Activated CD4-positive, CD25-positive, alpha-beta regulatory T cell treated with anti-CD3 and anti-CD28 coated beads, Interleukin-2, amount 50 U/mL, for 16 hours (primary cell): ENCODE results near the gene CTSF.
"Not testable (repeated sequence)": the region's sequence is repeated elsewhere in the genome, so short reads cannot be mapped to it uniquely, and the experiment has no call there.

Experiments used
- DNase-seq: peaks from one replicate; pipeline ENCODE4 v3.0.0-alpha.2; 2020; ENCODE audit warnings: low read depth, low spot score

Gene CTSF

DNA sequence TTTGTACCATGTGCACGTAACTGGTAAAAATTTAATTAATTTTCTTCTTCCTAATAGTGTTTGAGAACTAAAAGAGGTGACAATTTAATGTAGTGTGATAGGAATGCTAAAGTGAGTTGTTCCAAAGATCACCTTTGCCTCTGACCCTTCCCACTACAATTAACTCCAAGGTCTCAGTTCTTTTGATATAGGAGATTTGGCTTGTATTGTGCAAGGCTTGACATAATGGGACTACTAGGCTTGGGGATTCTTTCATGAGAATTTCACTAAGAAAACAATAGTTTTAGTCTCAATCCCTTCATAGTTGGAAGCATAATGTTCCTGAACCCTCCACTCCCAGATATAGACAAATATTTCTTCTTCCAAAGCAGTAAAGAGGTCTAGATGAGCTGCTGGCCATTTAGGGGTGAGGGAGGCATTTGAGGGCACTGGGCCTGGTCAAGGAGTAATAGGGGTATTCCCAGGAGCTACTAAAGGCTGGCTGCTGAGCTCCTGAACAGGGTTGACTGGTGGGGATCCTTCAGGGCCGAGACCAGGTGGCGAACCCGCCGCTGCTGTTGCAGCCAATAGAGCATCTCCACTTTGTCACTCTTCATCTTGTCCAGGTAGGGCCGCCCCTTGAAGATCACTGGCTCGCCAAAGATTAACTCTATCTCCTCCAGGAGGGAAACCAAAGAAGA is 21.7 kb upstream of the CTSF start:
- no peak for DNase-seq

DNA sequence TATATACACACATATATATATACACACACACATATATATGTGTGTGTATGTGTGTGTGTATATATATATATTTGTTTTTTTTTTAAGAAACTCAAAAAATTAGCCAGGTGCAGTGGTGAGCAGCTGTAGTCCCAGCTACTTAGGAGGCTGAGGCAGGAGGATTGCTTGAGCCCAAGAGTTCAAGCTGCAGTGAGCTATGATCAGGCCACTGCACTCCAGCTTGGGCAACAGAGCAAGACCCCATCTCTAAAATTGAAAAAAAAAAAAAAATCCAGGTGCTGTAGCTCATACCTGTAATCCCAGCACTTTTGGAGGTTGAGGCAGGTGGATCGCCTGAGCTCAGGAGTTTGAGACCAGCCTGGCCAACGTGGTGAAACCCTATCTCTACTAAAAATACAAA is 20.9 kb upstream of the CTSF start:
- not testable (repeated sequence) for DNase-seq

DNA sequence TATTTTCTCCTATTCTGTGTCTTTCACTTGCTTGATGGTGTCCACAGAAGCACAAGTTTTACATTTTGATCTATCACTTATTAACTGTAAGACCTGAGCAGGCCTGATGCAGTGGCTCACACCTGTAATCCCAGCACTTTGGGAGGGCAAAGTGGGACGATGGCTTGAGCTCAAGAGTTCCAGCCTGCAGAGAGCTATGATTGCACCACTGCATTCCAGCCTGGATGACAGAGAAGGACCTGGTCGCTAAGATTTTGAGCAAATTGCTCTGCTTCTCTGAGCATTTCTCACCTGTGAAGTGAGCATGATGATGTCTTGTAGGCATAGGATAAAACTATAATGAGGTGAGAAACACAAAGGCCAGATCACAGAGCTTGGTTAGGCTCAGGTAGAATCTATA is 17.7 kb upstream of the CTSF start:
- no peak for DNase-seq

DNA sequence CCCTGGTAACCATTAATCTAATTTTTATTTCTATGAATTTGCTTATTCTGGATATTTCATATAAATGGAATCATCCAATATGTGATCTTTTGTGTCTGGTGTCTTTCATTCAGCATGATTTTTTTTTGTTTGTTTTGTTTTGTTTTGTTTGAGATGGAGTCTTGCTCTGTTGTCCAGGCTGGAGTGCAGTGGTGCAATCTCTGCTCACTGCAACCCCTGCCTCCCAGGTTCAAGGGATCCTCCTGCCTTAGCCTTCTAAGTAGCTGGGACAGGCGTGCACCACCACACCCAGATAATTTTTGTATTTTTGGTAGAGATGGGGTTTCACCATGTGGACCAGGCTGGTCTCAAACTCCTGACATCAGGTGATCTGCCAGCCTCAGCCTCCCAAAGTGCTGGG is 17.0 kb upstream of the CTSF start:
- not testable (repeated sequence) for DNase-seq

DNA sequence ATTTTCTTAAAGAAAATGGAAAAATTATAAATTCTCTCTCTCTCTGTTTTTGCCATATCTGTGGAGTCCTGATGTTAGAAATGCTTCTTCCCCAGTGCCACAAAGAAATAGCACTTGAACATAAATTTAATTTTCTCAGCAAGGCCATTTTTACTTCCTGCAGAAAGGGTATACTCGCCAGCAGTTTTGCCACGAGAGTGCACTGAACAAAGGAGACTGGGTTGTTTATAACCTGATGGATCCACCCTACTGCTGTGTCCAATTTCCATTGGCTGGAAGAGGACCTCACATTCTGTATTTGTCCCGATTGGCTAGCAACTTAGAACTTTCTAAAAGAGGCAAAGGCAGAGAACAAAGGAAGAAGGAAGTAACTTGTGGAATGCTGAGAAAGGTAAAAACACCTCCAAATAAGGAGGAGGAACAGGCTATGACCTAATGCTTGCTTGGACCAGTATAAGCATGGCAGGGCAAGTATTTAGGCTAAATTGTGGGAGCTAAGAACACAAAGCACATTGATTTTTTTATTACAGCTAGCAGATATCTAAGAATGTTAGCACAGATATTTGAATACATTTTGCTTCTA is 14.2 kb upstream of the CTSF start:
- not testable (repeated sequence) for DNase-seq

DNA sequence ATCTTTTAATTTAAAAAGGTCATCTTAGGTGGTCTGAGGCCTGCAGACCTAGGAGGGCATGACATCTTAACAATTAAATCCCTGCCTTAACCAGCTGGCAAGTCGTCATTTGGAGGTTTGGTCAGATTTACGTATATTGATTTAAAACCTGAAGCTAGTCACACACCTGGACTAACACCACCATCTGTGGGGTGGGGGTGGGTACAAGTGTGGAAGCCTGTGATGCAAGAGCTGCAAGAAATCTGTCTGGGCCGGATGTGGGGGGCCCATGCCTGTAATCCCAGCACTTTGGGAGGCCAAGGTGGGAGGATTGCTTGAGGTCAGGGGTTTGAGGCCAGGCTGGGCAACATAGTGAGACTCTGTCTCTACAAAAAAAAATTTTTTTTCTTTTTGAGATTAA is 12.9 kb upstream of the CTSF start:
- DNase-seq, result no peak

DNA sequence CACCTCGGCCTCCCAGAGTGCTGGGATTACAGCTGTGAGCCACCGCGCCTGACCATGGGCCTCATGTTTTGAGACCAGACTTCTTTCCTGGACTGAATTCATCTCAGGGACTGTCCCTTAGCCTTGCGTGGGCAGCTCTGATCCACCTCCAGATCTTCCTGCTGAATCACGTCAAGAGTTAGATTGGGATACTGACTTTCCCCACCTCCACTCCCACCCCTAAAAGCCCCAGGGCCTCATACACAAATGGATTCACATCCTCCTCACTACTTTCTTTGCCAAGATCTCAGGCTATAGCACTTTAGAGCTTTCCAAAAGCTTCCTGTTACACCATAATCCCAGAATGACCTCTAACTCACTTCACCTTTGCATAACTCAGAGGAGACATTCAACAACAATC is 12.4 kb upstream of the CTSF start:
- DNase-seq, result no peak

DNA sequence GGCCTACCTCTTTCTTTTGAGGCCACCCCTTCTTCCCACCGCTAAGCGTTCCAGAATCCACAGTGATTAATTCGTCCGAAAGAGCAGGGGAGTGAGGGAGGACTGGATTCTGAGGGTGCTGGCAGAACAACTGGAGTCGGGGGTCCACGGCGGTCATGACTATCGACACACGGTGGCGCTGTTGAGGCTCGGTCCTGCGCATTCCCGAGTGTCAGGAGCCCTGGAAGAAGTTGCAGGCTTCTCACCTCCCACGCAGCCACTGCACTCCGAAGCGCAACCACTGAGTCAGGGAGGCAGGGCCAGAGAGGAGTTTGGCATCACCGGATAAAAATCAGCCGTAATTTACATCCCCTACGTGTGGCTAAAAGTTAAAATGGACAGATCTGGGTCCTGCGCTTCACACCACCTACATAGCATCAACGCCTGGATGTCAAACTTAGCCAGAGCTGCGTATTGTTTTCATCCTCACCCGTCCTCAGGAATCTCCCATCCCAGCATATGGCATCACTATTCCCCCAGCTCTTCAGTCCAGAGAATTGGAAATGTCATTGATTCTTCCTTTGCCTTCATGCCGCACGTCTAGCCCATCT is 10.7 kb upstream of the CTSF start:
- DNase-seq, result peak; percentile 51

DNA sequence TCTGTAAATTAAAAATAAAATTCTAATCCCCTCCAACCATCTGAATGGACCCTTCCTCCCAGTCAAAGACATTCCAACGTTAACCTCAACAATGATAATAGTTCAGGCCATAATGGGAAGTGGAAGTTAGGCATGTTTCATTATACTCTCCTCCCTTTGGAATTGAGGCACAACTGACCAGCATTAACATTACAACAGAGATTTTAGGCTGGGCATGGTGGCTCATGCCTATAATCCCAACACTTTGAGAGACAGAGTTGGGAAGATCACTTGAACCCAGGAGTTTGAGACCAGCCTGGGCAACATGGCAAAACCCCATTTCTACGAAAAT is 2.4 kb upstream of the CTSF start:
- no peak for DNase-seq

DNA sequence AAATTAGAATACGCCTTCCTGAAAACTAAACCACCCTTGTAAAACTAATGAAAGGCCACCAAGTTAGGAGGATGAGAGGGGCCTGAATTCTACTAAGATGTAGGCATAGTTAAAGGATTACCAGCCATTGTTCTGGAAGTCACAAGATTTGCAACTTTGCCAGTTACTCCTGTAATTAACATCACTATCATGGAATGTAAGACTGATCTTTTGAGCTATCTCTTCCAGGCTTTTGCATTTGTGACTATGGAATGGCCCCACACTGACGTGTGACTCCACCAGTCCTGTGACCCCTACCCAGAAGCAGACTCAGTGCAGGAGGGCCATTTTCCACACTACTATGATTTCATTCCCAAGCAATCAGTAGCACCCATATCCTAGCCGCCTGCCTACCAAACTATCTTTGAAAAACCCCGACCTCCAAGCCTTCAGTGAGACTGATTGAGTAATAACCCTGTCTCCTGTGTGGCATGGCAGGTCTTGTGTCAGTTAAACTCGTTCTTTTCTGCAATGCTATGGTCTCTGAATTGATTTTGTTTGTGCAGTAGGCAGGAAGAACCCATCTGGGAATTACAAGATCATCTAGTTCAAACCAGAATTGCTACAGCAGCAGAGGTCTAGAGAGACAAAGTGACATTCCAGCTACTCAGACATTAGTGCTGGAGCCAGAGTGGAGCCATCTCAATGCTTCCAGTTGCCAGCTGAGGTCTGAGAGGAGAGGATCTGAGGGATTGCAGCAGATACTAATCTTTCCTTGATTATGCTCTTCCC is 1.9 kb upstream of the CTSF start:
- no peak for DNase-seq

DNA sequence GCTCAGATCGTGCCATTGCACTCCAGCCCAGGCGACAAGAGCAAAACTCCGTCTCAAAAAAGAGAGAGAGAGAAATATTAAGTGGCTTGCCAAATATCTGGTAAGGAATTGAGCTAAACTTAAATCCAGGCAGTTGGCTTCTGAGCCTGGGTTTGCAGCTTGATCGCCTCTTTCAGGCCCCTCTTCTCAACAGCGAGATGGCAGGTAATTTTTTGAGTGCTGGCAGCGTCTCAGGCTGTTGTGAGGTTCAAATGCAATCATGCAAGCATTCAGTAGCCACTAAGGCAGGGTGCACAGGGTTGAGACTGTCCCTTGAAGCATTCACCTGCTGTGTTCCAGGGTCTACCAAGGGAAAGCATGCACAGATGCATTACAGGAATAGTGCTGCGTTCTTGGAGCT is 670 bp upstream of the CTSF start:
- no peak for DNase-seq

DNA sequence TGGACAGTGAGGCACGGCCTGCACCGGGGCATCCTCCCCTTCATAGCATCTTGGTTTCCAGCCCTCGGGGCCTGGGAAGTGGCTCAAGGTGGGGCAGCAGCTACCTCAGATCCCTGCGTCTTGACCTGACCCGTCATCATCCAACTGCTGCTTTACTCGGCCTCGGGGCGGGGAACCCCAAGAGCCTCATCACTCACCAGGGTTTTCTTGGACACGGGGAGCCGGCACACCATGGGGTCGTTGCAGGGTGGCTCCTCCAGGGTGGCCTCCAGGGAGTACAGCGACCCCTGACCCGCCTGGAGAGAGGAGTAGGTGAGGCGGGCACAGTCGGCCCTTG is 651 bp downstream of the CTSF start:
- DNase-seq, result no peak

DNA sequence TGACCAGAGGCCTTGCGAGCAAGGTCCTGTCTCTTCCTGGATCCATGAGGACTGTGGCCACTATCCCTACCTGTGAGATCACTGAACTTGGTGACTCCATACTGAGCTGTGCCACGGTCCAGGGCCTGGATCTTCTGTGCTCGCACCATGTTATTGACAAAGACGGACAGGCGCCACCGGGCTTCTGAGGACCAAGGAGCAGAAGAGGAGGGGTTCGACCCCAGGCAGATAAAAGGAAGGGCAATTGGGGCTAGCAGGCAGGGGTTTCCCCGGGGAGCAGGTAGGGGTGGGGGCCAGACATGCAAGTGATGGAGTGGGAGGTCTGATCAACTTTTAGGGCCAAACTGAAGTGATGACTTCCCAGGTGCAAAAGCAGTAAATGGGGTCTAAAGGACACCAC is 2.2 kb downstream of the CTSF start:
- no peak for DNase-seq

DNA sequence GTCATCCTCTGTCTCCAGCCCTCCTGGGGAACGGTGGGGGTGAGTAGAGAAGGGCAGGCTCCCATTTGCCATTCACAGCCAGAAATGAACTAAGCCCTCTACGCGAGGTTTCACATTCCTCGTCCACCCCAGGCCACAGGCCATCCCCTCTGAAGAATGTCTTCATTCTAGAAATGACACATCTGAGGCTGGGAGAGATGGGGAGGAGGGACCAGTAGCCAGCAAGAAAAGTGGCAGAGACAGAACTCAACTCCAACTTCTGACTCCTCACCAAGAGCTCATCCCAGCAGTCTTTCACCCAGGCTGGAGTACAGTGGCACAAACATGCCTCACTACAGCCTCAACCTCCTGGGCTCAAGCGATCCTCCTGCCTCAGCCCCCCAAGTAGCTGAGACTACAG is 3.4 kb downstream of the CTSF start:
- DNase-seq, result no peak

DNA sequence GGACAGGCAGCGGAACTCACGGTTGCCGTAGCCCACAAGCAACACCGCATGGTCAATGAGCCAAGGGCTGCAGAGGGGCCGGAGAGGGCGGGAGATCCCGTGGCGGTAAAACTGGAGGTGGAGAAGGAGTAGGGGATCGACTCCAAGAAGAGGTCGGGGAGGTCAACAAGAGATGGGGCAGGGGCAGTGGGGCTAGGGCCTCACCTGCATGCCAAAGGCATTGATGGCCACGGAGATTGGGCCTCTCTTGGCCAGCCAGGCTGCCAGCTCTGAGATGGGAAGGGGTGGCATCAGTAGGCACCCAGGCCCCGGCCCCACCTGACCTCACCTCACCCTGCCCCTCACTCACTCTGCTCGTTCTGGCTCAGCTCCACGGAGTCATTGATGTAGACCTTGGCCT is 3.9 kb downstream of the CTSF start:
- DNase-seq, result no peak

DNA sequence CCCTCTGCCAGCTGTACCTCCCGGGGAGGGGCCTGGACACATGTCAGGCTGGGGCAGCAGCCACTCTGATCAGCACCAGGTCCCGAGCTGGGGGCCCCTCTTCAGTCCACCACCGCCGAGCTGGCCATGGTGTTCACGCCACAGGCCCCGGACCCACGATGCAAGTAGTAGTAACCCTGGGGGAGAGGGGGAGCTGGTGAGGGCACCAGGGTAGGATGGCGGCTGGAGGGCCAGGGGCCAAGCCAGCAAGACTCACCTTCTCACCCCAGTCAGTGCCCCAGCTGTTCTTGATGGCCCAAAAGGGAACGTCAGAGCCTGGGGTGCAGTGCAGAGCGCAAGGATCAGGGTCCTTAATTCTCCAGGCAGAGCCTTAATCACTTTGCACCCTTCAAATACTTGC is 4.6 kb downstream of the CTSF start:
- DNase-seq, result no peak

DNA sequence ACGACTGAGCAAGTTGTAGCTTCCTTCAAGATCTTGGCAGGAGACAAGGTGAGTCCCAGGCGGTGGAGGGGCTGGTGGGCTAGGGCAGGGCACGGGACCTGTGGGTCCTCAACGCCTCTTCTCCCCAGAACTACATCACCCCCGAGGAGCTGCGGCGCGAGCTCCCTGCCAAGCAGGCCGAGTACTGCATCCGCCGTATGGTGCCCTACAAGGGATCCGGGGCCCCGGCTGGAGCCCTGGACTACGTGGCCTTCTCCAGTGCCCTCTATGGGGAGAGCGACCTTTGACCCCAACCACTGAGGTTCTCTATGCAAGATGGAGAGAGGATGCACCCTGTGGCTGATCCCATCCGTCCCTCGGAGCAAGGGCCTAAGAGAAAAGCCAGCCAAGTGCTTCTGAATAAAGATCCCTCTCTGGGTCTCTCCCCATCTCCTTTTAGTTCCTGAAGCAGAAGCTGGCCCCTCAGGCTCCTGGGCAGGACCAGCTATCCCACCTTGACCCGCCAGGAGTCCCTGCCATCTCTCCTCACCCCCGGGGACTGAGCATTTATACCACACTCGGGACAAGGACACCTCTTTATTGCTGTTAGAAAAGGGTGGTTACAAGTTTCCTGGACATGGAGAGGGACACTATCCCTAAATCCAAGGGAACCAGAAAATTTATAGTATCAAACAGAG is 5.4 kb downstream of the CTSF start:
- no peak for DNase-seq

DNA sequence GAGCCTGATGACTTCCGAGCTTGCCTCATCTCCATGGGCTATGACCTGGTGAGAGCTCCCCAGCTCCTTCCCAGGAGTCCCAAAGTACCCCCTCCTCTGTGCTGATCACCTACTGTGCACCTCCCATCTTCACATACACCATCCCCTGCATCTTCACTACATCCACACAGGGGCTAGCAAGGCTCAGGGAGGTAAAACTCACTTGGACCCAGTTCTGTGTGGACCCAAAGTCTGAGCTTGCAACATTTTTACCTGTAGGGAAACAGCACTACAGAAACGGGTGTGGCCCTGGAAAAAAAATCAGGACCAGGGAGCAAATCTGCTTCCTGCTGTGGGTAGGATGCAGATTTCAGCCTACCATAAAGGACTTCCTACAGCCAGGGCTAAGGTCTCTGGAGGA is 6.1 kb downstream of the CTSF start:
- DNase-seq, result no peak

DNA sequence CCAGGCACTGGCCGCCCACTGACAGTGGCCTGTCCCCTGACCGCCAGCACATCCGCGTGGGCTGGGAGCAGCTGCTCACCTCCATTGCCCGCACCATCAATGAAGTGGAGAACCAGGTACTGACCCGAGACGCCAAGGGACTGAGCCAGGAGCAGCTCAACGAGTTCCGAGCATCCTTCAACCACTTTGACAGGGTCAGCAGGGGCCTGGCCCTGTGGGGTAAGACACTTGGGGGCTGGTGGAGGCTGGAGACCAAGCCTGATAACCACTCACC is 6.5 kb downstream of the CTSF start:
- DNase-seq, result no peak

DNA sequence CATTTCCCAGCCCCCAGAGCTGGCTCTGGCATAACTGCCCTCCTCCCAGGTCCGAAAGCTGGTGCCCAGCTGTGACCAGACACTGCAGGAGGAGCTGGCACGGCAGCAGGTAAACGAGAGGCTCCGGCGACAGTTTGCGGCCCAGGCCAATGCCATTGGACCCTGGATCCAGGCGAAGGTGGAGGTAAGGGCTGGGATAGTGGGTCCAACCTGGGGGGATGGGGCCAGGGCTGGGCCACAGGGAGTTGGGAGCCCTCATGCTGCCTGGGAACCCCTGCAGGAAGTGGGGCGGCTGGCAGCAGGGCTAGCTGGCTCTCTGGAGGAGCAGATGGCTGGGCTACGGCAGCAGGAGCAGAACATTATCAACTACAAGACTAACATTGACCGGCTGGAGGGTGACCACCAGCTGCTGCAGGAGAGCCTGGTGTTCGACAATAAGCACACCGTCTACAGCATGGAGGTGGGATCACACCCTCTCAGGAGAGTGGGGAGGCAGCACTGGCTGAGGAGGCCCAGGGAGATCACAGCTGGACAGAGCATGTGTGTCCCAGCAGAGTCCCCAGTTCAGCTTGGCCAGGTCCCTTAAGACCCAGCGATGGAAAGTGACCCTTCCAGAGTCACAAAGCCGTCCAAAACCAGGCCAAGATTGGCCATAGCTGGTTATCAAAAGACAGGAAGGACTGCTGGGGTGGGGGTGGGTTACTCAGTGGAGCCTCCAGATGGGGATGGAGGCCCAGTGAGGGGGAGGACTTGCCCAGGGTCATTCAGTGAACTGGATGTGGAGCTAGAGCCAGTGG is 7.0 kb downstream of the CTSF start:
- DNase-seq, result no peak

DNA sequence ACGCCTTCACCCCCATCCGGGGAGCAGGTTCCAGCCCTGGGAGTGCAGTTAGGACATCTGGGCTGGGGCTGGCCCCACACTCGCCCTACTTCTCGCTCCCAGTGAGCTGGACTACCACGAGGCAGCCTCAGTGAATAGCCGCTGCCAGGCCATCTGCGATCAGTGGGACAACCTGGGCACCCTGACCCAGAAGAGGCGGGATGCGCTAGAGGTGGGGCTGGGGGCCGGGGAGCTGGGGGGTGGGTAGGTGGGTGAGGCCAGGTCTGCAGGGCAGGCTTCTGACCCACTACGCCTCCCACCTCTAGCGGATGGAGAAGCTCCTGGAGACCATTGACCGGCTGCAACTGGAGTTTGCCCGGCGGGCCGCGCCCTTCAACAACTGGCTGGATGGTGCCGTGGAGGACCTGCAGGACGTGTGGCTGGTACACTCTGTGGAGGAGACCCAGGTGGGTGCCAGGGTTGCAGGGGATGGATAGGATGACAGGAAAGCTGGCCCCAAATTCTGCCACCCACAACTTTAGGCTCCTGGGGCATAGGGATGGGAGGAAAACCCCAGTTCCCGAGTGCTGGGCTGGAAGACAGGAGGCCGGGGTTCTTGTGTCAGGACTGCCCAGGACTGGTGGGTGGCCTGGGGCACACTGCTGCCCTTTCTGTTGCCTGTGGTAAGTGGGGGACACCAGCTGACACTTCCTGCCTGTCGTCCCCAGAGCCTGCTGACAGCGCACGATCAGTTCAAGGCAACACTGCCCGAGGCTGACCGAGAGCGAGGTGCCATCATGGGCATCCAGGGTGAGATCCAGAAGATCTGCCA is 8.3 kb downstream of the CTSF start:
- no peak for DNase-seq
